Astrocyte (in vitro differentiated cells and primary cell): ENCODE measurements around the gene IDH1. TPM values are rescaled to one million over a fixed set of nuclear protein-coding genes. Genes with fewer than 3 reads are reported as not detected.
A peak's percentile ranks its signal among the peaks of the same experiment; 100 is the strongest.

Experiments
- DNase-seq: peaks from one replicate; pipeline ENCODE4 v3.0.0-alpha.2; 2010; ENCODE audit warnings: low read depth
- FAIRE-seq: peaks from 2 replicates; lab custom pipeline; 2011; peaks lifted over from hg19 to GRCh38; lab: Jason Lieb, UNC
- H2AFZ ChIP-seq: 2 replicates; pipeline ENCODE4 v1.6.0; 2012; ENCODE audit warnings: low read depth, low read length, inconsistent platforms
- H3K27ac ChIP-seq: 2 replicates; pipeline ENCODE4 v1.5.1; 2011; ENCODE audit warnings: low read depth, low read length, inconsistent platforms
- H3K27me3 ChIP-seq: 2 replicates; pipeline ENCODE4 v1.6.0; 2011; ENCODE audit warnings: low read length, inconsistent platforms; ENCODE audit not compliant: insufficient read depth
- H3K36me3 ChIP-seq: 2 replicates; pipeline ENCODE4 v1.5.1; 2011; ENCODE audit warnings: low read length, inconsistent platforms; ENCODE audit not compliant: insufficient read depth
- H3K4me1 ChIP-seq: 2 replicates; pipeline ENCODE4 v1.5.1; 2011; ENCODE audit warnings: low read length, inconsistent platforms; ENCODE audit not compliant: insufficient read depth
- H3K4me2 ChIP-seq: 2 replicates; pipeline ENCODE4 v1.6.0; 2012; ENCODE audit warnings: low read length, inconsistent platforms
- H3K4me3 ChIP-seq: 2 replicates; pipeline ENCODE4 v1.5.1; 2011; ENCODE audit warnings: low read depth, mild to moderate bottlenecking, low read length, inconsistent platforms; ENCODE audit not compliant: insufficient read depth
- H3K79me2 ChIP-seq: 2 replicates; pipeline ENCODE4 v1.6.0; 2012; ENCODE audit warnings: mild to moderate bottlenecking, low read length, inconsistent platforms; ENCODE audit not compliant: insufficient read depth
- H3K9ac ChIP-seq: 2 replicates; pipeline ENCODE4 v1.6.0; 2012; ENCODE audit warnings: mild to moderate bottlenecking, low read length, inconsistent platforms
- H3K9me3 ChIP-seq: 2 replicates; pipeline ENCODE4 v1.5.1; 2012; ENCODE audit warnings: low read depth, mild to moderate bottlenecking, low read length, inconsistent platforms; ENCODE audit not compliant: insufficient read depth
- H4K20me1 ChIP-seq: 2 replicates; pipeline ENCODE4 v1.6.0; 2012; ENCODE audit warnings: low read length, inconsistent platforms; ENCODE audit not compliant: insufficient read depth
- H3K27ac Mint-ChIP-seq: one replicate; pipeline ENCODE4 v1.8.0; 2021; ENCODE audit warnings: mild to moderate bottlenecking, mixed read lengths; ENCODE audit not compliant: unreplicated experiment
- H3K27me3 Mint-ChIP-seq: one replicate; pipeline ENCODE4 v1.8.0; 2021; ENCODE audit warnings: low read depth, mixed read lengths; ENCODE audit not compliant: unreplicated experiment
- H3K36me3 Mint-ChIP-seq: one replicate; pipeline ENCODE4 v1.8.0; 2021; ENCODE audit warnings: low read depth, mixed read lengths; ENCODE audit not compliant: unreplicated experiment
- H3K4me1 Mint-ChIP-seq: one replicate; pipeline ENCODE4 v1.8.0; 2021; ENCODE audit warnings: low read depth, mixed read lengths; ENCODE audit not compliant: unreplicated experiment
- H3K4me3 Mint-ChIP-seq: one replicate; pipeline ENCODE4 v1.8.0; 2021; ENCODE audit warnings: mild to moderate bottlenecking, moderate library complexity, mixed read lengths; ENCODE audit not compliant: unreplicated experiment
- H3K9me3 Mint-ChIP-seq: one replicate; pipeline ENCODE4 v1.8.0; 2021; ENCODE audit warnings: mild to moderate bottlenecking, mixed read lengths; ENCODE audit not compliant: unreplicated experiment
- EZH2 ChIP-seq: IDR thresholded peaks from 2 replicates; pipeline ENCODE4 v1.6.1; 2012; ENCODE audit warnings: mild to moderate bottlenecking, low read length, inconsistent platforms; ENCODE audit not compliant: insufficient read depth
- total RNA-seq: library from RNA; stranded (reverse); gene quantifications from 2 replicates; pipeline ENCODE4 v1.2.1, GENCODE V29; 2021
- TF ChIP-seq, protein P1 (sequence below): IDR thresholded peaks from 2 replicates; pipeline ENCODE4 v1.5.1; 2011; ENCODE audit warnings: low read depth, mild to moderate bottlenecking, inconsistent platforms, low read length, moderate library complexity; ENCODE audit not compliant: insufficient read depth

The IDH1 gene
- total RNA-seq, 1 donor from 2014 or later, result 181 TPM

DNA sequence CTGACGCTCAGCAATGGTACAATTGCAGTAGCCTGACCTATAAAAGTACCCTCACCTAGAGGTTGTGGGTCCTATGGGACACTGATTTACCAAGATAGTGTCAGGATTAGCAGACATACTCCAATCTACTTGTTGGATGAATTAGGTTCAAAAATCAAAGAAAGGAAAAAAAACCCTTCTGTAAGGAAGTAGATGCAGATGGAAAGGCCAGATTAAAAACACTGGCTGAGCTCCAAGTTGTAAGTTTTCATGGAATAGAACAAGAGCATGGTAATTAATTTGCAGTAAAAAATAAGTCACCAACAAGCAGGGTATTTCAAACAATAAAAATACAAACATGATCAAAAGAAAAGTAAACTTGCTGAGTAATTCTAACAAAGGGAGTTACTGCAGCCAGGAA, 26.4 kb downstream of the IDH1 start:
- H3K4me1 ChIP-seq, result no peaks in the 10 kb centered on the region
- no peaks in the 10 kb centered on the region for H3K9me3 ChIP-seq
- no peaks in the 10 kb centered on the region for H3K79me2 ChIP-seq
- Mint-ChIP-seq H3K9me3 (peaks cover 7% of the 10 kb centered on the region), H3K4me3 (no peak overlapping the region), H3K27me3 (no peaks in the 10 kb centered on the region), H3K27ac (no peak overlapping the region), H3K4me1 (no peaks in the 10 kb centered on the region), H3K36me3 (no peaks in the 10 kb centered on the region)
- H3K4me2 ChIP-seq, result no peak overlapping the region
- no peak overlapping the region for H3K9ac ChIP-seq
- H3K36me3 ChIP-seq, result no peaks in the 10 kb centered on the region
- no peak overlapping the region for H3K4me3 ChIP-seq
- H3K27me3 ChIP-seq, result no peaks in the 10 kb centered on the region
- FAIRE-seq (no peak), DNase-seq (no peak)
- no peak overlapping the region for H2AFZ ChIP-seq
- TF ChIP-seq EZH2, result no peak
- TF ChIP-seq, protein P1, sequence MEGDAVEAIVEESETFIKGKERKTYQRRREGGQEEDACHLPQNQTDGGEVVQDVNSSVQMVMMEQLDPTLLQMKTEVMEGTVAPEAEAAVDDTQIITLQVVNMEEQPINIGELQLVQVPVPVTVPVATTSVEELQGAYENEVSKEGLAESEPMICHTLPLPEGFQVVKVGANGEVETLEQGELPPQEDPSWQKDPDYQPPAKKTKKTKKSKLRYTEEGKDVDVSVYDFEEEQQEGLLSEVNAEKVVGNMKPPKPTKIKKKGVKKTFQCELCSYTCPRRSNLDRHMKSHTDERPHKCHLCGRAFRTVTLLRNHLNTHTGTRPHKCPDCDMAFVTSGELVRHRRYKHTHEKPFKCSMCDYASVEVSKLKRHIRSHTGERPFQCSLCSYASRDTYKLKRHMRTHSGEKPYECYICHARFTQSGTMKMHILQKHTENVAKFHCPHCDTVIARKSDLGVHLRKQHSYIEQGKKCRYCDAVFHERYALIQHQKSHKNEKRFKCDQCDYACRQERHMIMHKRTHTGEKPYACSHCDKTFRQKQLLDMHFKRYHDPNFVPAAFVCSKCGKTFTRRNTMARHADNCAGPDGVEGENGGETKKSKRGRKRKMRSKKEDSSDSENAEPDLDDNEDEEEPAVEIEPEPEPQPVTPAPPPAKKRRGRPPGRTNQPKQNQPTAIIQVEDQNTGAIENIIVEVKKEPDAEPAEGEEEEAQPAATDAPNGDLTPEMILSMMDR, result no peak
- no peaks in the 10 kb centered on the region for H4K20me1 ChIP-seq
- H3K27ac ChIP-seq, result no peak overlapping the region

DNA sequence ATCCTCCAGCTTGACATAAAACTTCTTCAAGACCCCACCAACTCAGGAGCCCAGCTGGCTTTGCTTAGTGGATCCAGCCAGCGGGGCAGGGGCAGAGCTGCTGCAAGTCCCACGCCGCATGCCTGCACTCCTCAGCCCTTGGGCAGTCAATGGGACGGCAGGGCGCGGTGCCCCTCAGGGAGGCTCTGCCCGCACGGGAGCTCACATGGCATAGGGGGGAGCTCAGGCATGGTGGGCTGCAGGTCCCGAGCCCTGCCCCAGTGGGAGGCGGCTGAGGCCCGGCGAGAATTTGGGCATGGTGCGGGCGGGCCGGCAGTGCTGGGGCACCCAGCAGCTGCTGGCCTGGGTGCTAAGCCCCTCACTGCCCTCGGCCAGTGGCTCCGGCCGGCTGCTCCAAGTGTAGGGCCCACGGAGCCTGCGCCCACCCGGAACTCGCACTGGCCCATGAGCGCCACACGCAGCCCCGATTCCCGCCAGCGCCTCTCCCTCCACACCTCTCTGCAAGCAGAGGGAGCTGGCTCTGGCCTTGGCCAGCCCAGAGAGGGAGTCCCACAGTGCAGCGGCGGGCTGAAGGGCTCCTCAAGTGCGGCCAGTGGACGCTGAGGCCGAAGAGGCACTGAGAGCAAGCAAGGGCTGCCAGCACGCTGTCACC, 27.2 kb downstream of the IDH1 start:
- H4K20me1 ChIP-seq, result no peaks in the 10 kb centered on the region
- no peak overlapping the region for H3K4me2 ChIP-seq
- no peaks in the 10 kb centered on the region for H3K9me3 ChIP-seq
- Mint-ChIP-seq H3K27me3 (no peaks in the 10 kb centered on the region), H3K36me3 (no peaks in the 10 kb centered on the region), H3K9me3 (peaks cover 7% of the 10 kb centered on the region), H3K27ac (no peak overlapping the region), H3K4me1 (peaks cover 2% of the 10 kb centered on the region), H3K4me3 (no peak overlapping the region)
- DNase-seq, result no peak
- no peak overlapping the region for H3K4me3 ChIP-seq
- no peaks in the 10 kb centered on the region for H3K4me1 ChIP-seq
- no peaks in the 10 kb centered on the region for H3K27me3 ChIP-seq
- no peak for TF ChIP-seq EZH2
- TF ChIP-seq, protein P1, result no peak
- FAIRE-seq, result no peak
- H3K9ac ChIP-seq, result no peak overlapping the region
- H3K27ac ChIP-seq, result no peak overlapping the region
- H2AFZ ChIP-seq, result no peak overlapping the region
- H3K79me2 ChIP-seq, result no peaks in the 10 kb centered on the region
- H3K36me3 ChIP-seq, result no peaks in the 10 kb centered on the region

DNA sequence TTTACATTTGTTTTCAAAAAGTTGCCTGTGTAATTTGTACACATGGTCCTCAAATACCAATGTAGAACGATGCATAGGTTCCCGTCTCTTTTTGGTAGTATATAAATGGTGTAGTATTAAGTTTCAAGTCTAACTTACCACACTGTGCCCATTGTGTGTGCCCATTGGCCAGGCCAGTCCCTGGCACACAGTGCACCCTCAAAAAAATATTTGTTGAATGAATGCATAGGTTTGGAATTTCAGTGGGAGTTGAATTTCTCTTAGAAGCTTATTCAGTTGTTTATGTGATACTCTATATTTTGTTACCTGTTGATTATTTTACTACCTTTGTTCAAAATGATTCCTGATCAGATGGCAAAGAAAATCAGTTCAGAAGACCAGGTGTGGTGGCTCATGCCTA, 30.1 kb downstream of the IDH1 start:
- Mint-ChIP-seq H3K9me3 (peaks cover 10% of the 10 kb centered on the region), H3K4me1 (peaks cover 8% of the 10 kb centered on the region), H3K36me3 (no peaks in the 10 kb centered on the region), H3K27me3 (no peaks in the 10 kb centered on the region), H3K27ac (no peak overlapping the region), H3K4me3 (no peak overlapping the region)
- Histone ChIP-seq H3K4me1 (no peaks in the 10 kb centered on the region), H3K4me3 (no peak overlapping the region), H3K9me3 (no peaks in the 10 kb centered on the region), H3K9ac (no peak overlapping the region), H3K27ac (no peak overlapping the region), H4K20me1 (no peaks in the 10 kb centered on the region), H3K4me2 (no peak overlapping the region), H3K36me3 (no peaks in the 10 kb centered on the region), H3K27me3 (no peaks in the 10 kb centered on the region), H2AFZ (no peak overlapping the region), H3K79me2 (no peaks in the 10 kb centered on the region)
- no peak for TF ChIP-seq EZH2
- TF ChIP-seq, protein P1, result no peak
- FAIRE-seq (no peak), DNase-seq (peak; percentile 20)
